Measurements from ENCODE around the gene HOXB8.

DNA sequence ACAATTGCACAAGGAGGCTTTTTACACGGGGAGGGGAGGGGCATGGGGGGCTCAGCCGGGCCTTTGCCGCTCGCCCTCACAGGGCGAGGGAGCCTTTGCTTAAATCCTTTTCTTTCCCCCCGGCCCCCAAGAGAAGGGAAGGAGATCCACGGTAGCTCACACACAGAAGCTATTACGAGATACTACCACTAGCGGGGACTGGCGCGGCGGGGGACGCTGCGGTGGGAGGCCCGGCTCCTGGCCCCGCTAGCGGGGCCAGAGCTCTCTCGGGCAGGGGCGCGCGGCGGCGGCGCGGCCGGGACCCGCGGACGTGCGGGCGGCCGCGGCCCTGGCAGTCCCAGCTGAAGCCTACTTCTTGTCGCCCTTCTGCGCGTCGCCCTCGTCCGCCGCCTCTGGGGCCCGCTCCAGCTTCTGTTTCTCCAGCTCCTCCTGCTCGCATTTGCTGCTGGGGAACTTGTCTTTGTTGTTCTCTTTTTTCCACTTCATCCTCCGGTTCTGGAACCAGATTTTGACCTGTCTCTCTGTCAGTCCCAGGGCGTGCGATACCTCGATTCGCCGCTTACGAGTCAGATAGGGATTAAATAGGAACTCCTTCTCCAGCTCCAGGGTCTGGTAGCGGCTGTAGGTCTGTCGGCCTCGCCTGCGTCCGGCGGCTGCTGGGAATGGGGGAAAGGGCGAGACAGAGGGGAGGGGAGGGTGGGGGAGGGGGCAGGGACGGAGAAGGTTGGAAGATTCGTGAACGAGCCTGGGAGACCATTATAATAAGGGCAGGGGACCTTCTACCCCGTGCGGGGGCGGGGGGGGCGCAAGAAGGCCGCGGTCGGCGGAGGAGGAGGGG is 2.0 kb downstream of the HOXB8 start:
- TF ChIP-seq POLR2AphosphoS5 (IDR thresholded peaks at IDR 0.05) (no peak), CTCF (IDR thresholded peaks at IDR 0.05 in 8 of 11, conservative IDR thresholded peaks at IDR 0.05 in 3 of 11) (peak in 6 of 11 experiments; percentile 8 to 54 (median 26))
